CD4-positive, alpha-beta T cell (primary cell): ENCODE data around the gene PLEKHO1. TPM values are rescaled to one million over a fixed set of nuclear protein-coding genes. Genes with fewer than 3 reads are reported as not detected.
"Not testable (repeated sequence)": the region's sequence is repeated elsewhere in the genome, so short reads cannot be mapped to it uniquely, and the experiment has no call there.

Source experiments
- ATAC-seq: fragments of 200-7000 bp; cut with Tn5 transposase; one replicate; pipeline ENCODE4 v1.10.0; 2022; ENCODE audit warnings: mild to moderate bottlenecking; ENCODE audit not compliant: poor library complexity
- CTCF ChIA-PET: fragments of 350-600 bp; sonication (Branson Sonifier 250); formaldehyde crosslinking; loops from one replicate; lab custom pipeline; 2021; ENCODE audit warnings: antibody characterized with exemption, inconsistent platforms; lab: Charles Lee
- POLR2A ChIA-PET: fragments of 350-600 bp; sonication (Branson Sonifier 250); formaldehyde crosslinking; loops from one replicate; lab custom pipeline; 2021; ENCODE audit warnings: antibody characterized with exemption, inconsistent platforms; lab: Charles Lee
- DNase-seq, 14 experiments: peaks; one replicate each; pipeline ENCODE4 v3.0.0-alpha.2; 2013 to 2020; ENCODE audit warnings: mixed read lengths in 2 of 14
- H3K27ac ChIP-seq, 2 donors: one replicate each; pipeline versions ENCODE4 v1.5.1 to v1.7.0; 2013; ENCODE audit warnings: low read length in 2 of 2, low read depth in 1 of 2, mild to moderate bottlenecking in 1 of 2
- H3K27me3 ChIP-seq, 2 experiments: 1 replicate in 1 of 2; 2 replicates in 1 of 2; pipeline versions ENCODE4 v1.6.1 to v1.7.0; 2013; ENCODE audit warnings: low read length in 2 of 2, control low read depth in 1 of 2, mild to moderate bottlenecking in 1 of 2, moderate library complexity in 1 of 2; ENCODE audit not compliant: insufficient read depth in 2 of 2, control insufficient read depth in 1 of 2
- H3K36me3 ChIP-seq: one replicate; pipeline ENCODE4 v1.6.1; 2013; ENCODE audit warnings: low read length, control low read depth; ENCODE audit not compliant: insufficient read depth
- H3K4me1 ChIP-seq: one replicate; pipeline ENCODE4 v1.6.1; 2013; ENCODE audit warnings: low read length, control low read depth; ENCODE audit not compliant: insufficient read depth
- H3K4me3 ChIP-seq: one replicate; pipeline ENCODE4 v1.5.1; 2013; ENCODE audit warnings: mild to moderate bottlenecking, low read length, moderate library complexity
- H3K9me3 ChIP-seq, 2 experiments: 1 replicate in 1 of 2; 2 replicates in 1 of 2; pipeline versions ENCODE4 v1.6.1 to v1.7.0; 2013; ENCODE audit warnings: low read length in 2 of 2, mild to moderate bottlenecking in 2 of 2, control low read depth in 1 of 2, moderate library complexity in 1 of 2; ENCODE audit not compliant: control insufficient read depth in 1 of 2, insufficient read depth in 1 of 2
- H3K27ac Mint-ChIP-seq: one replicate; pipeline ENCODE4 v1.8.0; 2020; ENCODE audit warnings: mixed read lengths
- H3K27me3 Mint-ChIP-seq: one replicate; pipeline ENCODE4 v1.8.0; 2021; ENCODE audit warnings: mixed read lengths
- H3K36me3 Mint-ChIP-seq: one replicate; pipeline ENCODE4 v1.8.0; 2021; ENCODE audit warnings: low read depth, mixed read lengths
- H3K4me1 Mint-ChIP-seq: one replicate; pipeline ENCODE4 v1.8.0; 2021; ENCODE audit warnings: low read depth, mixed read lengths
- H3K4me3 Mint-ChIP-seq: one replicate; pipeline ENCODE4 v1.8.0; 2020; ENCODE audit warnings: mild to moderate bottlenecking, mixed read lengths
- H3K9me3 Mint-ChIP-seq: one replicate; pipeline ENCODE4 v1.8.0; 2020; ENCODE audit warnings: mixed read lengths
- intact Hi-C, 2 experiments: fragments of 100-400 bp; cut with DNase I in 1 of 2; cut with micrococcal nuclease in 1 of 2; formaldehyde crosslinking; loops; one replicate each; pipeline versions ENCODE4 v1.15.1 to v1.9.0; 2023 to 2025; cut with DNase I, micrococcal nuclease
- total RNA-seq, 174 experiments: library from RNA in 2 of 174; stranded (reverse) in 2 of 174; gene quantifications; one replicate each; pipeline ENCODE4 v1.2.3 and lab custom pipeline; 2021 to 2026
- TF ChIP-seq, protein P1 (sequence below): fragments of 200-600 bp; IDR thresholded peaks from one replicate; pipeline ENCODE4 v1.8.0; 2022; ENCODE audit warnings: antibody characterized with exemption, mild to moderate bottlenecking

The PLEKHO1 gene
- total RNA-seq, 2 experiments from 2014 or later, result 97.6 to 110 TPM

DNA sequence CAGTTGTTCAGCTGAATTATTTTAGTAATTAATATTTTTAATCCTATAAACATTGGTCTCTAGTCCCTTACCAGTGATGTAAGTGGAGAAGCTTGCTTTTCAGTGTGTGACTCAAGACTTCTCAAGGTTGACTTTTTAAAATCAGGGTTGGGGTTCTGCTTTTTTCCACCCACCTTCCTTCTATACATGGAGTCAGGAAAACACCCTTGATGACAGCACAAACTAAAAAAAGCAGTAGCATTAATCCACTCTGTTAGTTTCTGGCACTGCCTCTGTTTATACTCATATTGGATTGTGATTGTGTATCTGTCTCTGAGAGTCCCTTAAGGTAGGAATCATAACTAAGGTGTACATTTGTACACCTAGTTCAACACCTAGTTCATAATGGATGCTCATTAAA, 8.3 kb upstream of the PLEKHO1 start:
- ATAC-seq (no peak), DNase-seq (no peak)
- Histone ChIP-seq H3K27ac (no peak overlapping the region), H3K4me3 (no peak overlapping the region), H3K36me3 (no peaks in the 10 kb centered on the region), H3K9me3 (no peaks in the 10 kb centered on the region), H3K4me1 (peaks cover 6% of the 10 kb centered on the region), H3K27me3 (no peaks in the 10 kb centered on the region)
- Mint-ChIP-seq H3K27ac (no peak overlapping the region), H3K36me3 (peaks cover 4% of the 10 kb centered on the region), H3K27me3 (no peaks in the 10 kb centered on the region), H3K9me3 (no peaks in the 10 kb centered on the region), H3K4me3 (no peak overlapping the region), H3K4me1 (peaks cover 18% of the 10 kb centered on the region)
- POLR2A ChIA-PET, result interaction anchor here (1.6 kb wide), 1 partner anchor 9 kb away, joined by 7 read pairs; the partner anchor contains the start of gene PLEKHO1
- CTCF ChIA-PET, result interaction anchor here (1.1 to 1.7 kb wide), 2 partner anchors 13 to 31 kb away, joined by 3 to 6 read pairs; no protein-coding TSS in a partner anchor
- TF ChIP-seq, protein P1, sequence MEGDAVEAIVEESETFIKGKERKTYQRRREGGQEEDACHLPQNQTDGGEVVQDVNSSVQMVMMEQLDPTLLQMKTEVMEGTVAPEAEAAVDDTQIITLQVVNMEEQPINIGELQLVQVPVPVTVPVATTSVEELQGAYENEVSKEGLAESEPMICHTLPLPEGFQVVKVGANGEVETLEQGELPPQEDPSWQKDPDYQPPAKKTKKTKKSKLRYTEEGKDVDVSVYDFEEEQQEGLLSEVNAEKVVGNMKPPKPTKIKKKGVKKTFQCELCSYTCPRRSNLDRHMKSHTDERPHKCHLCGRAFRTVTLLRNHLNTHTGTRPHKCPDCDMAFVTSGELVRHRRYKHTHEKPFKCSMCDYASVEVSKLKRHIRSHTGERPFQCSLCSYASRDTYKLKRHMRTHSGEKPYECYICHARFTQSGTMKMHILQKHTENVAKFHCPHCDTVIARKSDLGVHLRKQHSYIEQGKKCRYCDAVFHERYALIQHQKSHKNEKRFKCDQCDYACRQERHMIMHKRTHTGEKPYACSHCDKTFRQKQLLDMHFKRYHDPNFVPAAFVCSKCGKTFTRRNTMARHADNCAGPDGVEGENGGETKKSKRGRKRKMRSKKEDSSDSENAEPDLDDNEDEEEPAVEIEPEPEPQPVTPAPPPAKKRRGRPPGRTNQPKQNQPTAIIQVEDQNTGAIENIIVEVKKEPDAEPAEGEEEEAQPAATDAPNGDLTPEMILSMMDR, result no peak
- intact Hi-C loops, result no loop called here

DNA sequence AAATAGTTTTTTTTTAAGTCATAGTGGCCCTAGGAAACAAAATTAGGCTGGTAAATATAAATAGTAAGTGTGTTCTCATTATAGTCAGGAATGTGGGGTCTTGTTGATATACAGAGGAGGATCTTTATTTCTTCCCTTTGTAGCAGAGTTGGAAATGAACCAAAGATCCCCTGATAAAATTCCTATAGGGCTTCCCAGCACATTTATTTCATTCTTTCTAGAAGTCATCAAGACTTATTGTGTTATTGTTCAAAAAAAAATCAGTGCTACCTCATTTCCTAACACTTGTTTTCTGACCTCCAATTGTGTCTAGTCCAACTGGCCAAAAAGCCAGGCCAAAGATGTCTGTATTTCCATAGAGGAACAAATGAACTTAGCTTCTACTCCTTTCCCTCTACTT, 7.6 kb upstream of the PLEKHO1 start:
- Mint-ChIP-seq H3K27ac (no peak overlapping the region), H3K27me3 (no peaks in the 10 kb centered on the region), H3K4me1 (peaks cover 25% of the 10 kb centered on the region), H3K9me3 (no peaks in the 10 kb centered on the region), H3K4me3 (no peak overlapping the region), H3K36me3 (peaks cover 4% of the 10 kb centered on the region)
- CTCF ChIA-PET, result interaction anchor here (1.7 kb wide), 1 partner anchor 14 kb away, joined by 6 read pairs; no protein-coding TSS in a partner anchor
- no peaks in the 10 kb centered on the region for H3K27me3 ChIP-seq
- no peak overlapping the region for H3K27ac ChIP-seq
- peaks cover 10% of the 10 kb centered on the region for H3K4me1 ChIP-seq
- DNase-seq, result no peak
- POLR2A ChIA-PET, result interaction anchor here (0.7 kb wide), 1 partner anchor 254 kb away, joined by 3 read pairs; a partner anchor contains a TSS
- intact Hi-C loops, result no loop called here
- H3K36me3 ChIP-seq, result no peaks in the 10 kb centered on the region
- TF ChIP-seq, protein P1, result no peak
- H3K9me3 ChIP-seq, result no peaks in the 10 kb centered on the region
- H3K4me3 ChIP-seq, result no peak overlapping the region
- ATAC-seq, result no peak

DNA sequence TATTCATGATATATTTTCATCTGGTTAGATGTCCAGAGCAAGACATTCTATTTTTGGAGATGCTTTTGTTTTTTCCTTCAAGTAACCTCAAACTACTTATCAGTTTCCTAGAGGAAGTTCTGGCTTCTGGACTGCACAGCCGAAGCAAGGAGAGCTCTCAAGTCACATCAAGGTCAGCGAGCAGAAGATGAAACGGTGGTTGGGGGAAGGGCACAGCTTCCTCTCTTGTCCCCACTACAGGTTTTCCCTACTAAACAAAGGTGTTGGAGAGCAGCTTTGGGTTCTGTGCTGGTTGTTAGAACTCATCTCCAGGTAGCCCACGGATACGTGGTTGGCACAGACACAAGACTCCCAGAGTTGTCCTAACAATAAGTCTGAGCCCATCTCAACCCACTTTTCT, 5.1 kb upstream of the PLEKHO1 start:
- peak overlapping the region; percentile 59 for H3K4me3 Mint-ChIP-seq
- intact Hi-C loops, result no loop called here

DNA sequence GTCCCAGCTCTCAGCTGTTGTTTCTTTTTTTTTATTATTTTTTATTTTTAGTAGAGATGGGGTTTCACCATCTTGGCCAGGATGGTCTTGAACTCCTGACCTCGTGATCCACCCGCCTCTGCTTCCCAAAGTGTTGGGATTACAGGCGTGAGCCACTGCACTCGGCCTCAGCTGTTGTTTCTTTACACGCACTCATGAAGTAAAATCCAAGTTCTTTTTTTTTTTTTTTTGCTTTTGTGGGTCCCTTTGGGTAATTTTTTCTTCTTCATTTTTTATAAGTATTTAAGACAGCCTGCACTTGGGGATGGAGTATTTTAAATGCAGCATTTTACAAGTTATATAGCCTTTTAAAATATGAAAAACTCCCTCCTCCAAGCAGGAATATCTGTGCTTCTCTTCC, 3.7 kb upstream of the PLEKHO1 start:
- H3K9me3 ChIP-seq, H3K4me3 ChIP-seq, H3K36me3 ChIP-seq, ATAC-seq, H3K27ac ChIP-seq, H3K27me3 Mint-ChIP-seq, intact Hi-C loops, DNase-seq, H3K4me3 Mint-ChIP-seq, H3K36me3 Mint-ChIP-seq, CTCF ChIA-PET, H3K27me3 ChIP-seq, H3K27ac Mint-ChIP-seq, H3K9me3 Mint-ChIP-seq: not testable (repeated sequence)
- peaks cover 49% of the 10 kb centered on the region for H3K4me1 Mint-ChIP-seq
- peaks cover 27% of the 10 kb centered on the region for H3K4me1 ChIP-seq
- POLR2A ChIA-PET, result interaction anchor here (0.6 to 1.9 kb wide), 3 partner anchors 10 to 36 kb away, joined by 3 to 8 read pairs (median 3); no protein-coding TSS in a partner anchor

More for the DNA sequence above, 5.1 kb upstream of the PLEKHO1 start:
- ATAC-seq (no peak), DNase-seq (peak in 1 of 14 experiments; percentile 16)
- TF ChIP-seq, protein P1, result no peak
- POLR2A ChIA-PET, result interaction anchor here (0.7 kb wide), 1 partner anchor 9 kb away, joined by 3 read pairs; no protein-coding TSS in a partner anchor
- Mint-ChIP-seq H3K36me3 (peaks cover 3% of the 10 kb centered on the region), H3K27ac (peak overlapping the region; percentile 38), H3K9me3 (no peaks in the 10 kb centered on the region), H3K4me1 (peaks cover 47% of the 10 kb centered on the region), H3K27me3 (no peaks in the 10 kb centered on the region)
- no peaks in the 10 kb centered on the region for H3K36me3 ChIP-seq
- no peak overlapping the region for H3K27ac ChIP-seq
- H3K27me3 ChIP-seq, result no peaks in the 10 kb centered on the region
- no peaks in the 10 kb centered on the region for H3K9me3 ChIP-seq
- H3K4me1 ChIP-seq, result peaks cover 23% of the 10 kb centered on the region
- H3K4me3 ChIP-seq, result no peak overlapping the region
- CTCF ChIA-PET, result no interaction called here
